A673 (cell line): Measurements from ENCODE around the gene JOSD1. TPM values are rescaled to one million over a fixed set of nuclear protein-coding genes. Genes with fewer than 3 reads are reported as not detected.

Source experiments
- BruUV-seq: library from RNA; stranded (reverse); fragments of 400-500 nt; replicated peaks from 2 replicates; lab custom pipeline; 2021; lab: Mats Ljungman, UMichigan
- CTCF ChIA-PET: fragments of 300-600 bp; sonication (Branson Sonifier 250); formaldehyde crosslinking; loops from one replicate; lab custom pipeline; 2022; ENCODE audit warnings: antibody characterized with exemption; lab: Charles Lee
- POLR2A ChIA-PET: fragments of 300-600 bp; sonication (Branson Sonifier 250); formaldehyde crosslinking; loops from one replicate; lab custom pipeline; 2022; ENCODE audit warnings: antibody characterized with exemption; ENCODE audit not compliant: low non-redundant PET; lab: Charles Lee
- DNase-seq: peaks from one replicate; pipeline ENCODE4 v3.0.0-alpha.2; 2015; ENCODE audit warnings: low spot score
- H3K27ac ChIP-seq: fragments of 200-600 bp; sonication (generic); 2 replicates; pipeline ENCODE4 v1.5.1; 2016; ENCODE audit warnings: mixed run types, low read depth, mild to moderate bottlenecking, mixed read lengths, antibody characterized with exemption, low read length; ENCODE audit not compliant: poor library complexity, severe bottlenecking
- H3K27me3 ChIP-seq: fragments of 200-600 bp; sonication (generic); replicated peaks from 2 replicates; pipeline ENCODE4 v1.6.1; 2017; ENCODE audit warnings: mixed run types, low read depth, mild to moderate bottlenecking, mixed read lengths, antibody characterized with exemption, low read length; ENCODE audit not compliant: insufficient read depth, poor library complexity
- H3K36me3 ChIP-seq: fragments of 200-600 bp; sonication (generic); 2 replicates; pipeline ENCODE4 v1.6.1; 2016; ENCODE audit warnings: mixed run types, mild to moderate bottlenecking, mixed read lengths, antibody characterized with exemption, low read length; ENCODE audit not compliant: insufficient read depth, poor library complexity, severe bottlenecking
- H3K4me1 ChIP-seq: fragments of 200-600 bp; sonication (generic); 2 replicates; pipeline ENCODE4 v1.6.1; 2017; ENCODE audit warnings: mixed run types, mild to moderate bottlenecking, mixed read lengths, antibody characterized with exemption, low read length; ENCODE audit not compliant: insufficient read depth, poor library complexity, severe bottlenecking
- H3K4me3 ChIP-seq: fragments of 200-600 bp; sonication (generic); 2 replicates; pipeline ENCODE4 v1.5.1; 2016; ENCODE audit warnings: low read depth, mixed run types, mild to moderate bottlenecking, mixed read lengths, low read length; ENCODE audit not compliant: poor library complexity, severe bottlenecking
- H3K9me3 ChIP-seq: fragments of 200-600 bp; sonication (generic); 2 replicates; pipeline ENCODE4 v1.6.1; 2016; ENCODE audit warnings: mixed run types, low read depth, mild to moderate bottlenecking, mixed read lengths, antibody characterized with exemption, low read length; ENCODE audit not compliant: poor library complexity, severe bottlenecking
- EZH2 ChIP-seq: fragments of 200-600 bp; sonication (generic); IDR thresholded peaks from 2 replicates; pipeline ENCODE4 v1.6.1; 2017; ENCODE audit warnings: borderline replicate concordance, low read depth, mild to moderate bottlenecking, mixed read lengths, antibody characterized with exemption, low read length; ENCODE audit not compliant: poor library complexity, severe bottlenecking
- intact Hi-C: fragments of 100-400 bp; cut with micrococcal nuclease; formaldehyde crosslinking; loops from one replicate; pipeline ENCODE4 v1.10.0; 2022; ENCODE audit not compliant: unreplicated experiment
- total RNA-seq: library from RNA; stranded (reverse); gene quantifications from 2 replicates; pipeline ENCODE4 v1.2.3, GENCODE V29; 2021
- TF ChIP-seq, protein P1 (sequence below): fragments of 300-800, 200-600 bp; sonication (generic); conservative IDR thresholded peaks from 2 replicates; pipeline ENCODE4 v1.5.1; 2017; ENCODE audit warnings: low read depth, mild to moderate bottlenecking, antibody characterized with exemption, low read length, moderate library complexity, mixed read lengths

JOSD1 gene
- total RNA-seq, 1 experiment from 2014 or later = 53.1 TPM

DNA sequence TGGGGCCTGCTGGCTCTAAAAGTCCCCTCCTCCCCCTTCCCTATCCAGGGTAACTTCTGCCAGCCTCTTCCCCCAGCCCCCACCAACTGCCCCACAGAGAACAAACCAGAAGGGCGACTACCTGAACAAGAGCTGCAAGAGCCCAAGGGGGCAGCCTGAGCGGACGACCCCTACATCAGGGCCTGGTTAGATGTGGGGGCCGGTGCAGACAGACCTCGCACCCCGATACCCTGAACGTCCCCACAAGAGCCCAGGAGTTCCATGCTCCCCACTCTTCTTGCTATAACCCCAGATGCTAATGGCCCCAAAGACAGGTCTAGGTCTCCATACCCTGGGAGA, 34.4 kb upstream of the JOSD1 start:
- ChIA-PET POLR2A (no interaction called here), CTCF (no interaction called here)
- no peak for DNase-seq
- BruUV-seq = no TSS peak
- Histone ChIP-seq H3K27ac (peak overlapping the region; percentile 37), H3K27me3 (no peaks in the 10 kb centered on the region), H3K4me3 (no peak overlapping the region), H3K36me3 (peaks cover 90% of the 10 kb centered on the region), H3K4me1 (no peaks in the 10 kb centered on the region), H3K9me3 (no peaks in the 10 kb centered on the region)
- intact Hi-C loops = no loop called here
- TF ChIP-seq, protein P1, sequence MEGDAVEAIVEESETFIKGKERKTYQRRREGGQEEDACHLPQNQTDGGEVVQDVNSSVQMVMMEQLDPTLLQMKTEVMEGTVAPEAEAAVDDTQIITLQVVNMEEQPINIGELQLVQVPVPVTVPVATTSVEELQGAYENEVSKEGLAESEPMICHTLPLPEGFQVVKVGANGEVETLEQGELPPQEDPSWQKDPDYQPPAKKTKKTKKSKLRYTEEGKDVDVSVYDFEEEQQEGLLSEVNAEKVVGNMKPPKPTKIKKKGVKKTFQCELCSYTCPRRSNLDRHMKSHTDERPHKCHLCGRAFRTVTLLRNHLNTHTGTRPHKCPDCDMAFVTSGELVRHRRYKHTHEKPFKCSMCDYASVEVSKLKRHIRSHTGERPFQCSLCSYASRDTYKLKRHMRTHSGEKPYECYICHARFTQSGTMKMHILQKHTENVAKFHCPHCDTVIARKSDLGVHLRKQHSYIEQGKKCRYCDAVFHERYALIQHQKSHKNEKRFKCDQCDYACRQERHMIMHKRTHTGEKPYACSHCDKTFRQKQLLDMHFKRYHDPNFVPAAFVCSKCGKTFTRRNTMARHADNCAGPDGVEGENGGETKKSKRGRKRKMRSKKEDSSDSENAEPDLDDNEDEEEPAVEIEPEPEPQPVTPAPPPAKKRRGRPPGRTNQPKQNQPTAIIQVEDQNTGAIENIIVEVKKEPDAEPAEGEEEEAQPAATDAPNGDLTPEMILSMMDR = no peak
- TF ChIP-seq EZH2 = no peak

DNA sequence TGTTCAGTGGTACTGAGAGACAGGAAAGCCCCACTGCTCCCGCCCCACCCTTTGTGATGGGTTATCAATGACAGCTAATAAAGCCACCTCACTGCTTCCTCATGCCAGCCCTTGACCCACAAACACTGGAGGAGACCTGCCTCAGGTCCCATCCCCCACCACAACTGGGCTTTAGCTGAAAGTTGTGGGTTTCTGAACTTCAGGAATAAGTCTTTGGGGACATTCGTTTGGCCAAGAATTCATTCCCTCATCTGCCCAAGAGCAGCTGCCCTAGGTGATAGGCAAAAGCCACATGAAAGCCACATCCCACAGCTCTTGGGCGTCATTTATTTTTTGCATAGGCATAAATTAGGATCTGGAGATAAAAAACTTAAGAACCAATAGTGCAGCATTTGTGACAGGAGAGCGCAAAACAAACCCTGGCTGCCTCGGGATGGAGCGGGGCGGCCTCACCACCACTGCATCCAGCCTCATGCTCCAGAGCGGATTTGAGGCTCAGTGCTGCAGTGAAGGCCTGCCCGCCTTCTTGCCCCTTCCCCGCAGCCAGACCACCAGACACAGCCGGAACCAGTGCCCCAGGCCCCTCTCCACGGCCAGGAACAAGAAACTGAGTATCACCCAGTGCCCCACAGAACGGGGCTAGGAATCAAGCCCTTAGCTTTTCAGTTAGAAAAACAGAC, 33.8 kb upstream of the JOSD1 start:
- POLR2A ChIA-PET = no interaction called here
- TF ChIP-seq EZH2 = no peak
- TF ChIP-seq, protein P1 = no peak

DNA sequence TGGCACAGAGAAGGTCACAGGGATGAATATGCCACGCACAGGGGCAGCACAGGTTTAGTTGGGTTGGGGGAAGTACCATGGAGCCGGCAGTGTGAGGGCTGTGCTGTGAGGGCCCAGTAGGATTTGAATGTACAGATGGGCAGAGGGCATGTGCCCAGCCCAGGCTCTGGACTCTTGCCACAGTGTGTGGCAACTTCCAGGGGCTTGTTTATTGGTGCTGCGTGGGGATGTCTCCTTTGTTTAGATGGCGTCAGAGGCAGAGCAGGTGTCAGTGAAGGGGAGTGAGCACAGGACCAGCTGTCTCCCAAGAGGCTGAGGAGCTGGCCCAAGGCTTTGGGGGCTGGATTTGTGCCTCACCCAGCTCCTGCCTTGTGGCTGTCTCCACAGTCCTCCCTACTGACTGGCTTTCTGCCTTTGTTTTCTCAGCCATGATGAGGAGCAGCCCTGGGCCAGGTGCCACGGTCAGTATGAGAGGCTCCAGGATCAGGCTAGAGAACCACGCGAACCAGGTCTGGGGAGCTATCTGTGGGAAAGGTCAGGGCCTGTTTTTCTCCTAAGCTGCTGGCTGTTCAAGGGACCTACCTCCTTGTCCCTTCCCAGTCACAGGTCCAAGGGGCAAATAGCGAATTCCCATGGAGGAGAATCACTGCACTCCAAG, 33.1 kb upstream of the JOSD1 start:
- Histone ChIP-seq H3K4me3 (no peak overlapping the region), H3K36me3 (peaks cover 90% of the 10 kb centered on the region), H3K4me1 (no peaks in the 10 kb centered on the region), H3K27ac (peak overlapping the region; percentile 47), H3K9me3 (no peaks in the 10 kb centered on the region), H3K27me3 (no peaks in the 10 kb centered on the region)
- intact Hi-C loops = no loop called here
- no TSS peak for BruUV-seq
- CTCF ChIA-PET = interaction anchor here (0.6 to 1.6 kb wide), 4 partner anchors 8 to 796 kb away, joined by 3 to 8 read pairs (median 6); no protein-coding TSS in a partner anchor
- TF ChIP-seq, protein P1 = no peak
- TF ChIP-seq EZH2 = no peak
- no peak for DNase-seq
- POLR2A ChIA-PET = no interaction called here

More for the DNA sequence above, 33.8 kb upstream of the JOSD1 start:
- Histone ChIP-seq H3K27ac (peak overlapping the region; percentile 47), H3K4me1 (no peaks in the 10 kb centered on the region), H3K27me3 (no peaks in the 10 kb centered on the region), H3K36me3 (peaks cover 90% of the 10 kb centered on the region), H3K4me3 (no peak overlapping the region), H3K9me3 (no peaks in the 10 kb centered on the region)
- CTCF ChIA-PET = interaction anchor here (0.6 to 1.0 kb wide), 2 partner anchors 8 to 20 kb away, joined by 3 to 8 read pairs; no protein-coding TSS in a partner anchor
- intact Hi-C loops = no loop called here
- TSS peak; percentile 73 for BruUV-seq
- DNase-seq = no peak
